Measurements from ENCODE around the gene EFNA2. TPM values are rescaled to one million over a fixed set of nuclear protein-coding genes. Genes with fewer than 3 reads are reported as not detected.
A peak's percentile ranks its signal among the peaks of the same experiment; 100 is the strongest.

The EFNA2 gene
- total RNA-seq, 1 experiment from 2014 or later, result 14.3 TPM

GRCh38 chr19:1269478-1270212, 16.0 kb upstream of the EFNA2 start:
- Histone ChIP-seq H3K79me2 (ENCODE audit: insufficient read depth, low read length) (peaks cover 4% of the 10 kb centered on the region; the same call in 1 of the 2 replicates), H3K27ac (ENCODE audit: insufficient read length, low read depth, low read length) (peak overlapping the region; percentile 10), H2BK12ac (ENCODE audit: insufficient read length, low read depth, low read length) (no peak overlapping the region), H4K20me1 (ENCODE audit: control insufficient read depth, insufficient read depth, insufficient read length) (no peaks in the 10 kb centered on the region), H3T11ph (ENCODE audit: low read length) (no peak overlapping the region), H3K56ac (ENCODE audit: insufficient read length, low read depth, low read length) (no peak overlapping the region), H3K23me2 (ENCODE audit: insufficient read length, low read depth, low read length, poor library complexity, severe bottlenecking) (peaks cover 17% of the 10 kb centered on the region), H3K18ac (ENCODE audit: insufficient read length, low read depth, low read length) (peak overlapping the region; percentile 43), H3K4me1 (ENCODE audit: insufficient read depth, low read length) (peaks cover 4% of the 10 kb centered on the region; the same call in 1 of the 2 replicates), H3K9me3 (ENCODE audit: control insufficient read depth, low read depth, low read length) (no peaks in the 10 kb centered on the region), H3K4me2 (ENCODE audit: insufficient read depth, insufficient read length, low read length) (peak overlapping the region; percentile 87), H2BK5ac (ENCODE audit: insufficient read length, low read length) (peak overlapping the region; percentile 36), H4K5ac (ENCODE audit: insufficient read length, low read depth, low read length) (no peak overlapping the region), H3K23ac (ENCODE audit: insufficient read length, low read depth, low read length) (no peak overlapping the region), H2BK15ac (ENCODE audit: low read depth, low read length) (no peak overlapping the region; the same call in 1 of the 2 replicates), H4K8ac (replicated peaks; ENCODE audit: insufficient read length, low read depth, low read length) (no peak overlapping the region), H3K79me1 (ENCODE audit: insufficient read depth, low read depth, low read length, poor library complexity, severe bottlenecking) (peaks cover 9% of the 10 kb centered on the region), H2AK5ac (ENCODE audit: insufficient read length, low read length) (no peak overlapping the region), H3K14ac (ENCODE audit: insufficient read depth, low read length) (peak overlapping the region; percentile 94), H3K9ac (ENCODE audit: extremely low read depth, insufficient read length, low read length) (peak overlapping the region; percentile 86), H4K91ac (ENCODE audit: insufficient read length, low read depth, low read length) (no peak overlapping the region), H2BK120ac (ENCODE audit: low read depth, low read length, poor library complexity, severe bottlenecking) (no peak overlapping the region), H2AFZ (ENCODE audit: low read length) (no peak overlapping the region), H3K4ac (ENCODE audit: low read depth, low read length) (no peak overlapping the region; the same call in 1 of the 2 replicates), H2BK20ac (ENCODE audit: low read depth, low read length, poor library complexity, severe bottlenecking) (no peak overlapping the region), H3K27me3 (ENCODE audit: insufficient read depth, low read length) (no peaks in the 10 kb centered on the region)
- Mint-ChIP-seq H3K4me3 (peak overlapping the region; percentile 85 to 90), H3K27me3 (ENCODE audit: low read depth) (peaks cover 13% of the 10 kb centered on the region), H3K27ac (peak overlapping the region; percentile 95 to 99 (median 95)), H3K9me3 (no peaks in the 10 kb centered on the region), H3K36me3 (ENCODE audit: insufficient read depth in 1 of 3, low read depth in 3 of 3) (peaks cover 36 to 54% (median 45%) of the 10 kb centered on the region in 3 experiments), H3K4me1 (peaks cover 58 to 66% of the 10 kb centered on the region in 2 experiments)
- peak; percentile 79 for DNase-seq
- WGBS (ENCODE audit: extremely low coverage, insufficient read length, low lambda C conversion rate), result no CpG with 5 or more reads among the region's 64 CpGs
- TF ChIP-seq CTCF (conservative IDR thresholded peaks at IDR 0.05), result no peak
